ENCODE results near the gene MCHR1. TPM values are rescaled to one million over a fixed set of nuclear protein-coding genes. Genes with fewer than 3 reads are reported as not detected.
A peak's percentile ranks its signal among the peaks of the same experiment; 100 is the strongest.

Gene MCHR1
- polyA plus RNA-seq, 1 experiment = 1.1 TPM

DNA sequence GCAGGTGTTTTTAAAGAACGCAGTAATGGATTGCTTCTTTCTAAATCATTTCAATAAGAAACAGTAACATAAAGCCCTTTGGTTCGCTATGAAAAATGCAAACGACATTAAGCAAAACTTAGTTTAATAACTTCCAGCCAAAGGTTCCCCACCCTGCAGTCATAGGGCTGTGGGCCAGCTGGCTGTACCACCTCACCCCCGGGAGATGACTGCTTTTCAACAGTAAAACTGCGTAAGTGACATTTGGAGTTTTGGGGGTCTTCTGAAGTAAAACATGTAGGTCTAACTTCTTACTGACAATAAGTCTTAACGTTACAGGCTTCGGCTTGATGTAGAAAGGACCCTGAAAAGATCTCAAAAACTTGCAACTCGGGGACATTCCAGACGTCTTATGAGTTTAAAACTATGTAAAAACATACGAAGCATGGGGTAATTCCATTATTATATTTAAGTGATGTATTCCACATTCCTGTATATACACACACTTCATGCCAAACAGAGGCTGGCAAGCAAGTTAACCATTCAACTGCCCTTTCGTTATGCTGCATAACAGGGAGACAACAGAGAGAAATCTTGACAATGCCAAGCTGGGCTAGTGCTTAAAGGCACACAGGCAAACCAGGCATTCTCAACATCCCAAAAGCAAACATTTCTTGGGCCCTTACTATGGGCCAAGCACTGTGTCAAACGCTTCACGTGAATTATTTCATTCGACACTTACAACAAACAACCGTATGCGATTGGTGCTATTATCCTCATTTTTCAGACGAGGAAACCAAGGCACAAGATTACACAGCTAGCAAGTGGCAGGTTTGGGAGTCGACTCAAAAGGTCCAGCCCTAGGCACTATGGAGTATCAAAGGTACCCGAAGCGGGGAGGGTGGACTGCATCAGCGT lies 44.0 kb upstream of the MCHR1 start:
- Histone ChIP-seq H3K27me3 (ENCODE audit: control insufficient read depth, insufficient read depth, low read length) (no peaks in the 10 kb centered on the region), H3K4me3 (ENCODE audit: low read depth, low read length) (peak overlapping the region; percentile 76), H3K36me3 (ENCODE audit: control insufficient read depth, insufficient read depth, low read length) (no peaks in the 10 kb centered on the region)
- ChIA-PET POLR2A (no interaction called here), CTCF (interaction anchor here (1.8 to 2.5 kb wide), 3 partner anchors 11 to 199 kb away, joined by 6 to 12 read pairs (median 9); no protein-coding TSS in a partner anchor)
- TF ChIP-seq, protein P1, sequence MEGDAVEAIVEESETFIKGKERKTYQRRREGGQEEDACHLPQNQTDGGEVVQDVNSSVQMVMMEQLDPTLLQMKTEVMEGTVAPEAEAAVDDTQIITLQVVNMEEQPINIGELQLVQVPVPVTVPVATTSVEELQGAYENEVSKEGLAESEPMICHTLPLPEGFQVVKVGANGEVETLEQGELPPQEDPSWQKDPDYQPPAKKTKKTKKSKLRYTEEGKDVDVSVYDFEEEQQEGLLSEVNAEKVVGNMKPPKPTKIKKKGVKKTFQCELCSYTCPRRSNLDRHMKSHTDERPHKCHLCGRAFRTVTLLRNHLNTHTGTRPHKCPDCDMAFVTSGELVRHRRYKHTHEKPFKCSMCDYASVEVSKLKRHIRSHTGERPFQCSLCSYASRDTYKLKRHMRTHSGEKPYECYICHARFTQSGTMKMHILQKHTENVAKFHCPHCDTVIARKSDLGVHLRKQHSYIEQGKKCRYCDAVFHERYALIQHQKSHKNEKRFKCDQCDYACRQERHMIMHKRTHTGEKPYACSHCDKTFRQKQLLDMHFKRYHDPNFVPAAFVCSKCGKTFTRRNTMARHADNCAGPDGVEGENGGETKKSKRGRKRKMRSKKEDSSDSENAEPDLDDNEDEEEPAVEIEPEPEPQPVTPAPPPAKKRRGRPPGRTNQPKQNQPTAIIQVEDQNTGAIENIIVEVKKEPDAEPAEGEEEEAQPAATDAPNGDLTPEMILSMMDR (IDR thresholded peaks at IDR 0.05; ENCODE audit: insufficient read depth, low read depth, low read length) = no peak
- DNase-seq (ENCODE audit: low read depth) = no peak

DNA sequence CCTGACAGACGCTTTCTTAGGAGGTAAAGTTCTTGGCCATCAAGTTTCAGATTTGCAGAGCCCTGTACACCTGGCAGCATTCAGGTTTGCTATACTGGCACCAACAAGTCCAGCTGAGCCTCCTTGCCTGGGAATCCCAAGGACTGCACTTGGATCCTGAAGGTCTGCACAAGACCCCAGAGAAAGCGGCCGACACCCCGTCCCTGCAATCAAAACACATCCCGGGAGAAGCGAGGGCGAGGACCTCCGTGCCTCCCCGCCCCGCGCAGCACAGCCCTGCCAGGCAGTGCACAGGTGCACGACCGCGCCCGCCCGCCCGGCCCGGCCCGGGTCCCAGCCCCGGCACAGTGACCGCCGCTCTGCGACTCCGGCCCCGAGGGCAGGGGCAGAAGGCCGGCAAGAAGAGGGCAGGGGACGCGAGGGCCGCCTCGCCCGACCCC lies 43.3 kb upstream of the MCHR1 start:
- Histone ChIP-seq H3K27me3 (ENCODE audit: control insufficient read depth, insufficient read depth, low read length) (no peaks in the 10 kb centered on the region), H3K4me3 (ENCODE audit: low read depth, low read length) (peak overlapping the region; percentile 76), H3K36me3 (ENCODE audit: control insufficient read depth, insufficient read depth, low read length) (no peaks in the 10 kb centered on the region)
- DNase-seq (ENCODE audit: low read depth) = no peak
- POLR2A ChIA-PET = interaction anchor here (1.3 kb wide), 1 partner anchor 16 kb away, joined by 3 read pairs; no protein-coding TSS in a partner anchor
- TF ChIP-seq, protein P1 (IDR thresholded peaks at IDR 0.05; ENCODE audit: insufficient read depth, low read depth, low read length) = no peak
- CTCF ChIA-PET = interaction anchor here (0.7 to 1.8 kb wide), 2 partner anchors 10 to 111 kb away, joined by 3 to 6 read pairs; no protein-coding TSS in a partner anchor

DNA sequence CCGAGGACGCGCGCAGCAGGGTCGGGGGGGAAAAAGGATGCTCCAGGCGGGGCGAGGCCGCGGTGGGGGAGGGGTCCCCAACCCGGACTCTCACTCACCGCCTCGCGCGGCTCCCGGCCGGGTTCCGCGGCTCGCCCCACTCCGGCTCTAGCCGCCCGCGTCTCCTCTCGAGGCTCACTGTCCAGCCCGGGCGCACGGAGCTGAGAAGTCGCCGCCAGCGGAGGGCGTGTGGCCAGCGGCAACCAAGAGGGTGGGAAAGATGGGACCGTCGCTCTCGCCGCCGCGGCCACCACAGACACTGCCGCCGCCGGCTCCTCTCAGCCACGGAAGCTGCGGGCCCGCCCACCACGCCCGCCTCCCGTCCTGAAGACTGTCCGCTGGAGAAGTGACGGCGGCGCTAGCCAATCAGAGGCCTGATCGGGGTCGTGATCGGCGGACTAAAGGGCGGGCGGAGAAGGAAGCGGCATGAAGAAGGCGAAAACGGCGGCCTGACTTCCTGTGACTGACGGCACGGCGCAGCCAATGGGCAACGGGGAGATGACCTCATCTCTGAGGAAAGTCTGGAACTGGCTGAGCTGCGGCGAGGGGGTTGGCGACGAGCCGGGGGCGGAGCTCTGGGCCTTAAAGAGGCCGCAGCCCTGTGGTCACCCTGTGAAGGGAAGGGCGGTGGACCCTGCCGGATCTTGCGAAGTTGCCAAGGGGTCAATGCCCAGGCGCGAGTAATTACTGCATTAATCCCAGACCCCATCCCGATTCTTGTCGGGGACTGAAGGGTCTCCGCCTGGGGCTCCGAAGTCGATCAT lies 42.7 kb upstream of the MCHR1 start, which contains the start of gene MRTFA:
TSS of gene MRTFA (minus strand) at position 340 of the 803 bp plus-strand sequence.
- peak; percentile 99 for DNase-seq (ENCODE audit: low read depth)
- TF ChIP-seq, protein P1 (IDR thresholded peaks at IDR 0.05; ENCODE audit: insufficient read depth, low read depth, low read length) = no peak
- CTCF ChIA-PET = interaction anchor here (0.7 to 2.3 kb wide), 5 partner anchors 9 to 201 kb away, joined by 3 to 9 read pairs (median 3); no protein-coding TSS in a partner anchor

DNA sequence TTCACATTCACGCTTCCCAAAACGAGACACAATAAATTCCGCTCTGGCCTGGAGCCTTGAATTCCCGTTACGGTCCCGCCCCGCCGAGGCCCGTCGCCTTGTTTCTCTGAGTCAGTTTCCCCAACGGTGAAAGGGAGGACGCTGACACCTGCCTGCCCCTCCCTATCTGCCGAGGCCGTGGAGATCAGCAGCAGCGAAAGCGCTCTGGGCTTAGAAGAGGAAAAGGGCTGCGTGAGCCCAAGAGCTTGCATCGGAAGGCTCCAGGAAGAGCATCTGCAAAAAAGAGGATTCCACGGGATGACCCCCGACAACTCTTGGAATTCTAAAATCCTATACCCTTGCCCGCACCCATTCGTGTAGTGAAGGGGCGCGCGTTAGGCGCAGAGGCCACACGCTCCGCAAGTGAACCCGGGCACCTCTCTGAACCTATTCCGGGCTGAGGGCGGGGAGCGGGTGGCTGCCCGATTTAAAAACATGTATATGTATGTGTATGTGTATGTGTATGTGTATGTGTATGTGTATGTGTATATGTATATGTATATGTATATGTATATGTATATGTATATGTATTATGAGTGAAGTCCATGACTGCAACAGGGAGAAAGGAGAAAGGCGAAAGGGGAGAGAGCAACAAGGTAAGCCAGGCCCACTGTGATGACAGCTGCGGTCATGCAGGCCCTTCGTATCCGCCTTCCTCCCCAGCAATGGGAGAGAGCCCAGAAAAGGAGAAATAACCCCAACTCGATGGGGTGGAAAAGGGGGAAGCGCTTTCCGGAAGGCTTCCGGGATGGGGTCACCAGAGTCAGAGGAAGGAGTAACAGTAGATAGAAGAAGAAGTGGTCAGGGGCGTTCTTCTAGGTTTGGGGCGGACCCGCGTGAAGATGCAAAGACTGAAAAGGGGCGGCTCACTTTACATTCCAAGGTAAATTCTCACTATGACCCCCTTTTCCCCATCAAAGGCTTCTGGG lies 41.8 kb upstream of the MCHR1 start:
- CTCF ChIA-PET = interaction anchor here (0.6 to 2.3 kb wide), 4 partner anchors 9 to 202 kb away, joined by 3 to 9 read pairs (median 3); no protein-coding TSS in a partner anchor

More for the DNA sequence above, 42.7 kb upstream of the MCHR1 start, which contains the start of gene MRTFA:
- POLR2A ChIA-PET = interaction anchor here (0.6 to 1.3 kb wide), 2 partner anchors 15 to 109 kb away, joined by 3 to 5 read pairs; no protein-coding TSS in a partner anchor
- no peaks in the 10 kb centered on the region for H3K27me3 ChIP-seq (ENCODE audit: control insufficient read depth, insufficient read depth, low read length)
- no peaks in the 10 kb centered on the region for H3K36me3 ChIP-seq (ENCODE audit: control insufficient read depth, insufficient read depth, low read length)
- H3K4me3 ChIP-seq (ENCODE audit: low read depth, low read length) = peak within 1 kb of the TSS; percentile 76

More for the DNA sequence above, 41.8 kb upstream of the MCHR1 start:
- POLR2A ChIA-PET = interaction anchor here (0.6 to 1.3 kb wide), 3 partner anchors 14 to 110 kb away, joined by 3 to 9 read pairs (median 5); no protein-coding TSS in a partner anchor
- H3K36me3 ChIP-seq (ENCODE audit: control insufficient read depth, insufficient read depth, low read length) = no peaks in the 10 kb centered on the region
- no peak for DNase-seq (ENCODE audit: low read depth)
- no peaks in the 10 kb centered on the region for H3K27me3 ChIP-seq (ENCODE audit: control insufficient read depth, insufficient read depth, low read length)
- TF ChIP-seq, protein P1 (IDR thresholded peaks at IDR 0.05; ENCODE audit: insufficient read depth, low read depth, low read length) = no peak
- peak overlapping the region; percentile 41 for H3K4me3 ChIP-seq (ENCODE audit: low read depth, low read length)

All from BJ (cell line).